Activated CD4-positive, alpha-beta T cell treated with anti-CD3 and anti-CD28 coated beads for 24 hours (primary cell): ENCODE results near the gene HSD17B1.
"Not testable (repeated sequence)": the region's sequence is repeated elsewhere in the genome, so short reads cannot be mapped to it uniquely, and the experiment has no call there.

Experiments
- DNase-seq, 2 donors: peaks; one replicate each; pipeline ENCODE4 v3.0.0-alpha.2; 2020; ENCODE audit warnings: low read depth in 2 of 2

HSD17B1 gene

GRCh38 chr17:42552736-42553135, at the start of gene HSD17B1:
HSD17B1 (plus strand) TSS chr17:42552923; CDS start chr17:42552934, 11 bp downstream.
- DNase-seq = not testable (repeated sequence)

- DNase-seq = no peak
Observed at GRCh38 chr17:42502926-42503325, 49.8 kb upstream of the HSD17B1 start.

GRCh38 chr17:42507671-42508070, 45.1 kb upstream of the HSD17B1 start:
- DNase-seq = no peak

- DNase-seq = no peak
Observed at GRCh38 chr17:42508426-42509165, 44.1 kb upstream of the HSD17B1 start.

- DNase-seq = no peak
Observed at GRCh38 chr17:42509409-42509808, 43.3 kb upstream of the HSD17B1 start.

GRCh38 chr17:42509841-42510240, 42.9 kb upstream of the HSD17B1 start:
- DNase-seq = no peak

- no peak for DNase-seq
Observed at GRCh38 chr17:42512246-42512645, 40.5 kb upstream of the HSD17B1 start.

GRCh38 chr17:42512733-42513251, 39.9 kb upstream of the HSD17B1 start:
- no peak for DNase-seq

- no peak for DNase-seq
Observed at GRCh38 chr17:42513686-42514085, 39.0 kb upstream of the HSD17B1 start.

GRCh38 chr17:42514279-42514678, 38.4 kb upstream of the HSD17B1 start:
- DNase-seq = no peak

- no peak for DNase-seq
Observed at GRCh38 chr17:42514867-42515266, 37.9 kb upstream of the HSD17B1 start.

- peak; percentile 75 to 82 for DNase-seq
Observed at GRCh38 chr17:42517516-42517915, 35.2 kb upstream of the HSD17B1 start.

- DNase-seq = no peak
Observed at GRCh38 chr17:42518046-42518754, 34.5 kb upstream of the HSD17B1 start.

- no peak for DNase-seq
Observed at GRCh38 chr17:42518755-42519545, 33.8 kb upstream of the HSD17B1 start.

- no peak for DNase-seq
Observed at GRCh38 chr17:42519546-42520491, 32.9 kb upstream of the HSD17B1 start.

GRCh38 chr17:42520540-42520951, 32.2 kb upstream of the HSD17B1 start:
- no peak for DNase-seq

- no peak for DNase-seq
Observed at GRCh38 chr17:42521036-42521435, 31.7 kb upstream of the HSD17B1 start.

GRCh38 chr17:42521666-42522262, 31.0 kb upstream of the HSD17B1 start:
- DNase-seq = no peak

- DNase-seq = no peak
Observed at GRCh38 chr17:42522263-42522790, 30.4 kb upstream of the HSD17B1 start.

- DNase-seq = no peak
Observed at GRCh38 chr17:42522798-42523278, 29.9 kb upstream of the HSD17B1 start.
